ENCODE results near the gene SPARCL1.
A peak's percentile ranks its signal among the peaks of the same experiment; 100 is the strongest.
"Not testable (repeated sequence)": the region's sequence is repeated elsewhere in the genome, so short reads cannot be mapped to it uniquely, and the experiment has no call there.

Gene SPARCL1, protein sequence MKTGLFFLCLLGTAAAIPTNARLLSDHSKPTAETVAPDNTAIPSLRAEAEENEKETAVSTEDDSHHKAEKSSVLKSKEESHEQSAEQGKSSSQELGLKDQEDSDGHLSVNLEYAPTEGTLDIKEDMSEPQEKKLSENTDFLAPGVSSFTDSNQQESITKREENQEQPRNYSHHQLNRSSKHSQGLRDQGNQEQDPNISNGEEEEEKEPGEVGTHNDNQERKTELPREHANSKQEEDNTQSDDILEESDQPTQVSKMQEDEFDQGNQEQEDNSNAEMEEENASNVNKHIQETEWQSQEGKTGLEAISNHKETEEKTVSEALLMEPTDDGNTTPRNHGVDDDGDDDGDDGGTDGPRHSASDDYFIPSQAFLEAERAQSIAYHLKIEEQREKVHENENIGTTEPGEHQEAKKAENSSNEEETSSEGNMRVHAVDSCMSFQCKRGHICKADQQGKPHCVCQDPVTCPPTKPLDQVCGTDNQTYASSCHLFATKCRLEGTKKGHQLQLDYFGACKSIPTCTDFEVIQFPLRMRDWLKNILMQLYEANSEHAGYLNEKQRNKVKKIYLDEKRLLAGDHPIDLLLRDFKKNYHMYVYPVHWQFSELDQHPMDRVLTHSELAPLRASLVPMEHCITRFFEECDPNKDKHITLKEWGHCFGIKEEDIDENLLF

DNA sequence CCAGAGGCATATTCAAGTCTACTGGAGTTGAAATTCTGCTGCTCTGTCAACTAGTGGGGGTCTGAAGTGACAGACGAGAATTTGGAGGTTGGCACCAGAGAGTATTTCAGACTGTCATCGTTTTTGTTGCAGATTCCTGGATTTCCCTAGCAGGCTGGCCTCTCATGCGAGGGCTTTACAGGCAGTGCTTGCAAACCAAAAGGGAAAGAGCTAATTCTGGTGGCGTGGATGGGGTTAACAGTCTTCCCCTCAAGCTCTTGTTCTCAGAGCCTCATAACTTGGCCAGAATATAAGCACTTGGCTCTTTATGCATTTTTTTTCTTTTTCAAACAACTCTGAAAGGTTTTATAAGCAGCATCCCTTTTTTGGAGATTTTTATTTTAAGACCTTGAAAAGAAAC, at the start of gene SPARCL1:
Gene SPARCL1 (minus strand): TSS at position 190 of the 400 bp plus-strand sequence. CDS start 29,802 bp downstream, outside the sequence.
- DNase-seq (no peak), ATAC-seq (no peak)

DNA sequence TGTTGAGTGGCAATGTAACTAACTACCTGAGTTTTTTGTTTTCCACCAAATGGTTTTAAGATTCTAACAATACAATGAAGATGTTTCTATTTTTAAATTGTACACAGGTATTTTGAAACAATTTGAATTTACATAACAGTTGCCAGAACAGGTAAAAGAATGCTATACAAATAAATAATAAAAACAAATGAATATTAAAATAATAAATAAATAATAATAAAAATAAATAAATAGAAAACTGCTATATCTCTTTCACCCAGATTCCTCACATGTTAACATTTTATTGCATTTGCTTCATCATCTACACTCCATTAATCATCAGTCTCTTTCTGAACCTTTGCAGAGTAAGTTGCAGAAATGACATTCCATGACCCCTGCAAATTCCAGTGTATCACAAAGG, 46.8 kb upstream of the SPARCL1 start:
- ATAC-seq, result no peak
- no peak for DNase-seq

DNA sequence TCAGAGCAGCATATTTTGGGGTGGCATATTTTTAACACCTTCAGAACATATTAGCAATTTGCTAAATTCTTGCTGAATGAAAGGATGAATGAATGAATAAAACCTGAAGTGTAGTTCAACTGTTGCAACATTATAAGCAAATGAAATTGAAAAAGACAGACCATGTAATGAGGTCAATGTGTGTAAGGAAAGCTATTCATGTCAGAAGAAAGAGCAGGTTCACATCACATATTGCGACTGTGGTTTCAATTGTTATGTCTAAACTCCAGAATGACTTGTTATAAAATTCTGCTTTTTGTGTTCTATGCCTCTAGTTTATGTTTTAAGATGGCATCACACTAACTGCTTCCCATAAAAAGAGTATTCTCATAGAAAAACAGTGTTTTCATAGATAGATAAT, 46.2 kb upstream of the SPARCL1 start:
- DNase-seq, result no peak

DNA sequence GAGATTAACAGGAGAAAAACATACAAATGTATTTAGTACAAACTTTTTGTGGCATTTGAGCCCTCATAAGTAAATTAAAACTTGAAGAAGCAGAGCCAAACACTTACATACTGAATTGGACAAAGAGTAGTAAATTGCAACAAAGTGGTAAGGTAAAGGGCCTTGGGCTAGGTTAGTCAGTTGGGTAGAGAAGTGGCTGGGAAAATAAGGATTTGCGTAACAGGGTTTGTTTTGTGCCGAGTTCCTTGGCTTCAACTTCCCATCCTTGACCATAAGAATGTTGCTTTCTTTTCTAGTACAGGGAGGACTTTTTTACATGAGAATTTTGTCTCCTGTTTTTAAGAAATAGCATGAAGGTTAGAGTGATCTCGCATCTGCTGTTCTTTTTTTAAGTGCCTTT, 45.8 kb upstream of the SPARCL1 start:
- ATAC-seq (no peak), DNase-seq (no peak)

More for the DNA sequence above, 46.2 kb upstream of the SPARCL1 start:
- no peak for ATAC-seq

DNA sequence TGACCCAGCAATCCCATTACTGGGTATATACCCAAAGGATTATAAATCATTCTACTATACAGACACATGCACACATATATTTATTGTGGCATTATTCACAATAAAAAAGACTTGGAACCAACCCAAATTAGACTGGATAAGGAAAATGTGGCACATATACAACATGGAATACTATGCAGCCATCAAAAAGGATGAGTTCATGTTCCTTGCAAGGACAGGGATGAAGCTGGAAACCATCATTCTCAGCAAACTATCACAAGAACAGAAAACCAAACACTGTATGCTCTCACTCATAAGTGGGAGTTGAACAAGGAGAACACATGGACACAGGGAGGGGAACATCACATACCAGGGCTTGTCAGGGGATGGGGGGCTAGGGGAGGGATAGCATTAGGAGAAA, 45.2 kb upstream of the SPARCL1 start:
- ATAC-seq, DNase-seq: not testable (repeated sequence)

DNA sequence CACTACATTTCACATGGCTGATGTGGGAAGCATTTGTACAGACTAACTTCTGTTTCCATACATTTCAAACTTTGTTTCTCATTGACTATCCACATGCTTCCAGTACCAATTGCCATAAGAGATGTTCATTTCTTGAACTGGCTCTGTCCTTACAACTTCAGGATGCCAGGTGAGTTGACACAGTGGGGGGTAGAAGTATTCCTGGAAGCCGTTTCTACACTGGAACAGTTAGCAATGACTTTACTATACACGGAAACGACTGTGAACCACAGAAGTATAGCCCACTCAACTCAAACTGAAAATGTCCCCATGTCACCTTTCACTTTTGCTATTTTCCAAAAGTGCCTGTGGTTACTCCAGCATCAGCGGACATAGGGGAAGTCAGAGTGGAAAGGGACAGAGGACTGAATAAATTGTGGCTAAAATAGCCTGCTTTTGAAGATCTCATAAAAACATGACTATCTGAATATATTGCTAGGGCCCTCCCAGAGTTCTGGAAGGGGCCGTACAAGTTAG, 41.2 kb upstream of the SPARCL1 start:
- ATAC-seq, result no peak
- no peak for DNase-seq

DNA sequence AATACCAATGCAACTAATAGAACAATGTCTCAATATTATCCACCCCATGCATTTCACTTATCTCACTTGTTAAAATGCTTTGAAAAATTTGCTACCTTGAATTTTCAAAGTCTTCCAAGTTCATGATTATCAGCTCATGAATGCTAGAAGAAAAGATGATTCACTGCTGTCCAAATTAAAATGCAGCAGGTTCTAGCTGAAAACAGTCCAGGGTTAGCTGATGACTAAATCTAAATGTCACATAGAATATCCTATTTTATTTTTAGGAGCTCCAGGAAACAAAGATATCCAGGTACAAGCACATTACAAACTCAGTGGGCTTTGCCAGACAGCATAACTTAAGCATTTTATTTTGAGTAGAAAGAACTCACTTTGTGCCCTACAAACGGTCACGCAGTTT, 38.0 kb upstream of the SPARCL1 start:
- DNase-seq (no peak), ATAC-seq (no peak)

DNA sequence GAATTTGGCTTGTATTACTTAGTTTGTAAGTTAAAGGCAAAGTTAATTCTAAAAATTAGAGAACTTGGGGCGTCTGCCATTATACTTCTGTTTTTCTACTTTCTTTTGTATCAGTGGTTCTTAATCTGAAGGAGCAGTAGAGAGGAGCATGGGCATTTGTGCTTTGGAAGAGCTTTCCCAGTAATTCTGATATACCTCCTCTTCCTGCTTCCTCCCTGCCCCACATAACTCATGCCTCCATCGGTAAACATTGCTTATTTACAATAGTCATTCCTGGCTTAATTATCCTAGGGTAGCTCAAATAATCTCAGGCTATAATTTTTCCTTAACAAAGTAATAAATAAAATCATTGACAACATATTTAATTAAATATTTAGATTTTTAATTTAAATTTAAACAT, 37.1 kb upstream of the SPARCL1 start:
- no peak for ATAC-seq

DNA sequence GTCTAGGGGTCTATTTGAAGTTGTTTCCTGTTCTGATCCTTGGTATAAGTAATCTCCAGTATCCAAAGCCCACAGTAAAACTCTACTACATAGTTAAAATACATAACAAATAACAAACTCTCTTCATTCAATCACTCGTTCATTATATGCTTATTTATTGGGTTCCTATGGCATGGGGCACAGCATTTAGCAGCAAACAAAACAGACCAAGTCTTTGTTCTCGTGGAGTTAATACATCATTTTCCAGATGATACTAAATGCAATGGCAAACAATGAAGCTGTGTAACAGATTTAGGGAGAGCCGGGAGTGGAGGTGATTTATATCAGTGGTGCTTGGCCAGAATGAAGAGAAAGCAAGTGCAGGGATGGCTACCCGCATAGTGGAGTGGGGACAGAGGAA, 36.6 kb upstream of the SPARCL1 start:
- no peak for ATAC-seq

More for the DNA sequence above, 37.1 kb upstream of the SPARCL1 start:
- DNase-seq, result no peak

DNA sequence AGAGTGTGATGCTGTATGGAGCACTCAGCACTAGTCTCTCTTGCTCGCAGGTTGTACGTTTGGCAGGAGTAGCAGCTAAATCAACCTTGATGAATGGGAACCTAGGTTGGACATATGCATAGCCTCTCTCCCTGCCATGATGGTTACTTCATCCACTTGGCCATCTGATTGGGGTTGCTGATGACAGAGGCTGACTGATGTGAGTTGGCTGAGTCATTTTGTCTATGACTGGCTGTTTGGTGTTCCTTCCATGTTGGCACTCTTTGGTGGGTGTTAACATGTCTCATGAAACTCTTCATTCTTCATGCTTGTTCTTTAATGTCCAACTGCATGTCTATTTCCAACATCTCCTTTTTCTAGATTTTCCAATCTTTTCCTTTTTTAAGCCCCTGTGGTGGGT, 31.6 kb upstream of the SPARCL1 start:
- ATAC-seq (no peak), DNase-seq (no peak)

More for the DNA sequence above, 36.6 kb upstream of the SPARCL1 start:
- no peak for DNase-seq

DNA sequence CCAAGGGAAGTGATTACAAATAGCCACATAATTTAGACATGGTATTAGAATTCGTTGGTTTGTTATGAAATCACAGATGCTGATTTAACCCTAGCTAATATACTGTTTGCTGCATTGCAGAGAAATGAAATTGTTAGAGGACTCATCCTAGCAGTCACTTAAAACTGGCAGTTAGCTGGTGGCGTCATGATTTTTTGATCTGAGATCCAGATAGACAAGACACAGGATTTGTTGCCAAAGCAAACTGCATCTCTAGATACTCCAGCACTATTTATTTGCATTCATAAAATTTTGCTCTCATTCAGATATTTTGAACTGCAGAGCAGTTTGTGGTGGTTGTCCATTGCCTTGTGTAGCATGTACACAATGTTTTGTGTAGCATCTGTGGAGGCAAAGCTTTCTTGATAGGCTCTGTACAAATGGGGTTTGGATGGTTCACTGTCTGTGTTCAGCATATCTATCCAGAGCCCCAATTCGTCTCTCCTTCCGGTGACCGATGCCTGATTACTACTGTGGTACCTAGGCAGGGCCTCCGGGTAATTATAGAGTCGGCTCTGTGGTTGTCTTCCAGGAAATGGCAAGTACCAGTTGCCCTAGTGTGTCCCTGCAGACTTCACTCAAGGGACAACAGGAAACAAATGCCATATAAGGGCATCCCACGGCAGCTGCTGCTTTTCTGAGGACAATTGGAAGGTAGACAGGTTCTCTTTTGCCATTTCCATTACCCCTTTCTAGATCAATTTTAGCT, 30.1 kb upstream of the SPARCL1 start:
- DNase-seq, result peak; percentile 21
- ATAC-seq, result peak; percentile 91

DNA sequence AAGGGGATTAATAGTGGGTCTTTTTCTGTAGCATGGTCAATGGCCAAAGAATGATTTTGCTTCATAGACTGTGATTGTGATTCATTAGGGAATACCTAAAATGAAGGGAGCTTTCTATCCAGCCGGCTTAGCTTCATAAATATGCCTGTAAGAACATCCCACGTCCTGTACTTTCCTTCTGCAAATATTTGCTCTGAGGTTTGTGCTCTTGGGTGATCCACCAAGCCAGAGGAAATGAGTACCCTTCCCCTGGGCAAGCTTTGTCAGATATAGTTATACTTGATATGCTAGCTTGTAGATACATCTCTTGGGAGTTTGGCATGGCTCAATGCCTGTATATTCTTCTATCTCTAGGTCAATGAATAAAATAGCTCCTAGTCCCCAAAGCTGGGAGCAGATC, 28.2 kb upstream of the SPARCL1 start:
- ATAC-seq (no peak), DNase-seq (no peak)

DNA sequence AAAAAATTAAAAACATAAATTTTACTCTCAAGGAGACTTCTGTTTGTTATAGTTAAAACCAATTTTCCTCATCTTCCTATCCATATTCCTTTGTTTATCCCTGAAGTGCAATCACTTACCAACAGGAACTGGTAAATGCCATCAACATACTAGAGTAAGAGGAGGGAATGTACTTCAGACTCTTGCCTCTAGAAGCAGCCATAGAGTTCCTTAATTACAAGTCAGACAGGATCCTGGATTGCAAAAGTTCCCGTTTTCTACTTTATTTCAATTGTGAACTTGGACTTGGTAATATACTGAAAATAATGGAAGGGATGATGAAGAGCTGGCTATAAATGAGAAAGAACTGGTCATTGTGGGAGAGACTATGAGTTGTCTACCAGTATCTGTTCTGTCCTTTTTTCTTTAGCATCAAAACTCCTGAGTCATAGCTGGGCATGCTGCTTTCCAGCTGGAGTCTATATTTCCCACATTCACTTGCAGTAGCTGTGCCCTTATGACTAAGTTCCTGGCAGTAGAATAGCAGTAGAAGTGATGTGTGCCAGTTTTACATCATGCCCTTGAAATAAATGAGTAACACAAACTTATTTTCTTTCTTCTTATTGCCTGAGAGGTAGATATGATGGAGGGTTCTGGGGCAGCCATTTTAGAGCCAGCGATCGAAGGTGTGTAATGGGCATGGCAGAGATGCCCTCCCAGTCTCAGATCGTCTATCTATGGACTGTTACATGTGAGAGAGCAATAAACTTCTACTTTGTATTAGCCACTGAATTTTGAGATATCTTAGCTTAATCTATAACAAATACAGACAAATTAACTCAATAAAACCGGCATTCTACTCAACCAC, 26.8 kb upstream of the SPARCL1 start:
- peak; percentile 7 for ATAC-seq
- no peak for DNase-seq

DNA sequence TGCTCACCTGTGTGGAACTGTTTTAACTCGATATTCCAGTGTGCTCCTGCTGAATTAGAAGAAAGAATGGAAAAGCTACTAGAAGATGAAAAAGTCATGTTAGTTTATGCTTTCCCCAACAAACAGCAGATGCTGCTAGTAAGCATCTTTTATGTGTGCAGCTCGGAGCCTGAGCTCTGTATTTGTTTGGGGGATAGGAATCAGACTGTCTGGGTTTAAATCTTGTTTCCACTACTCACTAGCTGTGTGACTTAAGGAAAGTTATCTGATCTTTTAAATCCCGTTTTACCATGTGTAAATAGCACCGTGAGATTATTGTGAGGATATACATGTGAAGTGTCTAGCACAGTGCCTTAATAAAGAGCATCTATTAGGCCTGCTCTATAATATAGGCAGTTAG, 24.0 kb upstream of the SPARCL1 start:
- DNase-seq, result no peak
- ATAC-seq, result no peak

DNA sequence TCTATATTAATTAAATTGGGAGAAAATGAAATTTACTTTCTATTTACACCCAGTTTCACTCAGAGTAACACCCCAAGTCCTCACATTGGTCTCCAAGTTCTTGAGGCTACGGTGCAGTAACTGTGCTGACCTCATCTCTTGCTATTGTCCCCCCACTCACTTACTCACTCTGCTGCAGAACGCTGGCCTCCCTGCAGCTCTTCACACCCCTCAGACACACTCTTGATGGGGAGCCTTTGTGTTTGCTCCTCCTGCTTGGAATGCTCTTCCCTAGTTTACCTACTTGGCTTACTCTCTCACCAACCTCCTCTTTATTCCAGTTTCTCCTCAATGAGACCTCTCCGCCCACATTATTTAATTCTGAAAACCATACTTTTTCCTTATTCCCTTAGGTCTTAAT, 22.2 kb upstream of the SPARCL1 start:
- ATAC-seq (no peak), DNase-seq (no peak)

DNA sequence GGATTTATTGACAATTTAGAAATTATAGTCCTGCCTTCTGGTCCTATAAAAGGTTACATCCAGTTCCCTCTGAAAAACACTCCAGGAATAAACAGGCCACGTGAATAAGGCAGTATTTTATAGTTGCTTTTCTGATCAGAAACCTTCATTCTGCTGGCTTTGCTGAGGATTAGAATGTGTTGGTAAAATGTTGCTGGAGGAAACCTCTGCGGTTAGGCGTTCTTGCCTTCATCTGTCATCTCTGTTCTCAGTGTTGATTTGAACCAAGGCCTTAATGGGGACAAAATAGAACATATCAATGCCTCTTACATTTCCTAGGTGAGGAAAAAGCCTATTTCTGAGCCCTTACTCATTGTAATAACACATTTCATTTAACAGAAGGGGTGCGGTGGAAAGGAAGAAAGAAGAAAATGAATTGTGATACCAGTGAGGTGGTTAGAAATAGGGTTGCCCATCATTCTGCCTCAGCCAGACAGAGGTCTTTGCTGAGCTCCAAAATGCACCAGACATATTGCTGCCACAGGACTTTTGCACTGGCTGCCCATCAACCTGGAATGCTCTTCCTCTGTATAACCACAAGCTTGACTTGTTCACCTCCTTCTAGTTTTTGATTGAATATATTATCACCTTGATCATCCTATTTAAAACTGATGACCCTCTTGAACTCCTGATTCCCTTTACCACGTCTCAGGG, 18.0 kb upstream of the SPARCL1 start:
- ATAC-seq, result no peak
- DNase-seq, result no peak

DNA sequence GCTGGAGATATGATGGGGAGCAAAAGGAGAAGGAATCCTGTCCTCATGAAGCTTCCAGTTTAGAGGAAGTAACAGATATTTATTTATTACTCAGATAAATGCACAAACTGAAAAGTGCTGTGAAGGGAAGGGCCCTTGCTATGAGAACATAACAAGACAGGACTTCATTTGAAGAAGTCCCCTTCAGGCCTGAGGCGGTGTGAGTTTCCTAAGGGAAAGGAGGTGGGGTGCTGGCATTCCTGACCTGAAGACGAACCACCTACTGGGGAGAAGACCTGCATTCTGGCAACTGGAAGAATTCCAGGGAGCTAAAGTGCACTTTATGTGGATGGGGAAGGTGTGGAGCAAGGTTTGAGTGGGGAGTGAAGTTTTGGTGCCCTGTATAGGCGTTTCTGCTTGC, 15.9 kb upstream of the SPARCL1 start:
- ATAC-seq (no peak), DNase-seq (no peak)

DNA sequence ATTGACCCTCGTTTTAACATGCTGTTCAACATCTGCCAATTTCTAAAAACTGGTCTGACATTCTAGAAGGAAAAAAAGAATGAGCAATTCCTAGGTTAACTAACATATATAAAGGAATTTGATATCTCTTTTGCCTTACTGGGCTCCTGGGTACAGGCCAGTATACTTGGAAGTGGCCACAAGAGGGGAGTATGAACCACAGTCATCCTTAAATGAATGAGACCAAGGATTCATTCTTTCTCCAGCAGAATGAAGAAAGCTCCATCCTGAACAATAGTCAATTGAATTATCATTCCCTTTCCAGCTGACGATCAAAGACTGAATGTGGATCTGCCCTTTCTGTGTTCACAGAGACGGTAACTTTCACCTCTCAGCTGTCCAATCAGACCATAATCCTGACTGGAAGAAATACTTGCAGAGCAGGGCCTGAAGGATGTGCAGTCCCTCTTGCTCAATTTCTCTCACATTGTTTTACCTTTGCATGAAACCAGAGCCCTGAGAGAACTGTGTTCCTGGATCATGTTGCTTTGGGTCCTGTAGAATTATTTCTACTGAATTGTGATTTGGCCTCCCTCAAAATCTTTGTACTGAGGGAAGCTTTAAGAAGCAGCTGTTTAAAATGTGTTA, 14.8 kb upstream of the SPARCL1 start:
- no peak for DNase-seq
- no peak for ATAC-seq

DNA sequence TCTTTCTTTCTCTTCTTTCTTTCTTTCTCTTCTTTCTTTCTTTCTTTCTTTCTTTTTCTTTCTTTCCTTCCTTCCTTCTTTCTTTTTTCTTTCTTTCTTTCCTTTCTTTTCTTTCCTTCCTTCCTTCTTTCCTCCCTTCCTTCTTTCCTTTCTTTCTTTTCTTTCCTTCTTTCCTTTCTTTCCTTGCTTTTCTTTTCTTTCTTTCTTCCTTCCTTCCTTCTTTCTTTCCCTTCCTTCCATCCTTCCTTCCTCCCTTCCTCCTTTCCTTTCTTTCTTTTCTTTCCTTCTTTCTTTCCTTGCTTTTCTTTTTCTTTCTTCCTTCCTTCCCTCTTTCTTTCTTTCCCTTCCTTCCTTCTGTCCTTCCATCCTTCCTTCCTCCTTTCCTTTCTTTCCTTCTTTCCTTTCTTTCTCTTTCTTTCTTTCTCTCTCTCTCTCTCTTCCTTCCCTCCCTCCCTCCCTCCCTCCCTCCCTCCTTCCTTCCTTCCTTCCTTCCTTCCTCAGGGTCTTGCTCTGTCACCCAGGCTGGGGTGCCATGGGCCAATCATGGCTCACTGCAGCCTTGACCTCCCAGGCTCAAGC, 13.6 kb upstream of the SPARCL1 start:
- ATAC-seq (no peak), DNase-seq (no peak)

DNA sequence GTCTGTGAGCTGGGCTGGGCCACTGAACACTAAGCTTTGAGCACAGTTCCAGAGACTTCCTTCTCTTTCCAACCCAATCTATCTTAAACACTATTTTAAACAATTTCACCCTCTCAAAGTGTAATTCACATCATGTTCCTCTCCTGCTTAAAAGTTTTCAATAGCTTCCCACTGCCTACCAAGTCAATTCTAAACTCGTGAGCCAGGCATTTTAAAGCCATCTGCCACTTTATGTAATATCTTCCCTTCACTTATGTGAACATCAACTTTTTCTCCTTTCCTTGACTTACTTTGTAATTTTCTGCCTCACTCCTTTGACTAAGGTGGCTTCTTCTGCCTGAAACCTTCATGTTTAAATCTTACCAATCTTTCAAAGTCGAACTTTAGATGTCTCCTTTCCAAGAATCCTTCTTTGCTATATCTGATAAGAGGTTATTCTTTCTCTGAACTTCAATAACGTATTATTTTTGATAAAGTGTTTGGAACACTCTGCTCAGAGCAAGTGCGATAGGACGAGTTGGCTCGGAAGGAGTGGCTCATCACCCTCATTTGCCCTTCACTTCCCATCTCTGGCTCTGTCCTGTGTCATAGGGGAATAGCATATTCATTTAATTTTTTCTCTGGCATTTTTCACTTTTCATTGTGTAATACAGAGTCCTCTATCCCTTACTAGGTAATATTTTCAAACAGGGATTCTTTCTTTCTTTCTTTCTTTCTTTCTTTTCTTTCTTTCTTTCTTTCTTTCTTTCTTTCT, 13.0 kb upstream of the SPARCL1 start:
- DNase-seq (no peak), ATAC-seq (no peak)

Measured in stimulated activated naive CD8-positive, alpha-beta T cell treated with anti-CD3 and anti-CD28 coated beads, Interleukin-15, Interleukin-2, amounts not matched to agents 100 U/mL and 50 U/mL, for 24 hours (primary cell).